SK-N-SH treated with all-trans-retinoic acid at 6 μM for 48 hours (cell line): ENCODE results near the gene MYLK.

ENCODE experiments used
- ATAC-seq: fragments of 200-7000 bp; cut with Tn5 transposase; 3 replicates; pipeline ENCODE4 v1.9.1; 2020; ENCODE audit warnings: mild to moderate bottlenecking, moderate library complexity
- BACH2 ChIP-seq: fragments of 250-450 bp; sonication (Bioruptor Pico); IDR thresholded peaks from 2 replicates; pipeline ENCODE4 v1.9.0; 2021; ENCODE audit warnings: mild to moderate bottlenecking, borderline replicate concordance
- CREB5 ChIP-seq: fragments of 250-450 bp; sonication (Bioruptor Pico); IDR thresholded peaks from 2 replicates; pipeline ENCODE4 v1.5.1; 2020; ENCODE audit warnings: low read depth, mild to moderate bottlenecking, moderate library complexity
- CSDC2 ChIP-seq: fragments of 250-450 bp; sonication (Bioruptor Pico); IDR thresholded peaks from 2 replicates; pipeline ENCODE4 v1.5.0; 2020; ENCODE audit warnings: mild to moderate bottlenecking, moderate library complexity
- CSRNP3 ChIP-seq: fragments of 250-450 bp; sonication (Bioruptor Pico); IDR thresholded peaks from 2 replicates; pipeline ENCODE4 v1.5.1; 2021; ENCODE audit warnings: mild to moderate bottlenecking, moderate library complexity
- ESRRG ChIP-seq: fragments of 250-450 bp; sonication (Bioruptor Pico); IDR thresholded peaks from 2 replicates; pipeline ENCODE4 v1.6.1; 2021; ENCODE audit warnings: mild to moderate bottlenecking
- GLIS3 ChIP-seq: fragments of 250-450 bp; sonication (Bioruptor Pico); IDR thresholded peaks from 2 replicates; pipeline ENCODE4 v1.5.0; 2020; ENCODE audit warnings: mild to moderate bottlenecking, moderate library complexity
- ISL1 ChIP-seq: fragments of 250-450 bp; sonication (Bioruptor Pico); IDR thresholded peaks from 2 replicates; pipeline ENCODE4 v2.1.2; 2022; ENCODE audit warnings: mild to moderate bottlenecking, moderate library complexity
- PATZ1 ChIP-seq: fragments of 250-450 bp; sonication (Bioruptor Pico); IDR thresholded peaks from 2 replicates; pipeline ENCODE4 v1.8.0; 2020; ENCODE audit warnings: mild to moderate bottlenecking, moderate library complexity, borderline replicate concordance
- PPARA ChIP-seq: fragments of 250-450 bp; sonication (Bioruptor Pico); IDR thresholded peaks from 2 replicates; pipeline ENCODE4 v1.5.0; 2020; ENCODE audit warnings: mild to moderate bottlenecking, borderline replicate concordance
- RARB ChIP-seq: fragments of 250-450 bp; sonication (Bioruptor Pico); IDR thresholded peaks from 2 replicates; pipeline ENCODE4 v1.8.0; 2021; ENCODE audit warnings: mild to moderate bottlenecking, moderate library complexity
- SNAI2 ChIP-seq: fragments of 250-450 bp; sonication (Bioruptor Pico); IDR thresholded peaks from 2 replicates; pipeline ENCODE4 v1.5.0; 2020; ENCODE audit warnings: mild to moderate bottlenecking, moderate library complexity
- TCF4 ChIP-seq: fragments of 250-450 bp; sonication (Bioruptor Pico); IDR thresholded peaks from 2 replicates; pipeline ENCODE4 v1.8.0; 2021; ENCODE audit warnings: mild to moderate bottlenecking, moderate library complexity, borderline replicate concordance
- TOX ChIP-seq: fragments of 250-450 bp; sonication (Bioruptor Pico); IDR thresholded peaks from 2 replicates; pipeline ENCODE4 v1.8.0; 2021; ENCODE audit warnings: mild to moderate bottlenecking, moderate library complexity, borderline replicate concordance
- TSHZ2 ChIP-seq: fragments of 250-450 bp; sonication (Bioruptor Pico); IDR thresholded peaks from 2 replicates; pipeline ENCODE4 v1.5.0; 2020; ENCODE audit warnings: mild to moderate bottlenecking, moderate library complexity
- ZC3H10 ChIP-seq: fragments of 250-450 bp; sonication (Bioruptor Pico); IDR thresholded peaks from 2 replicates; pipeline ENCODE4 v1.5.1; 2021; ENCODE audit warnings: mild to moderate bottlenecking, moderate library complexity
- ZFP3 ChIP-seq: fragments of 250-450 bp; sonication (Bioruptor Pico); IDR thresholded peaks from 2 replicates; pipeline ENCODE4 v1.5.0; 2020; ENCODE audit warnings: mild to moderate bottlenecking, moderate library complexity
- ZNF565 ChIP-seq: fragments of 450-650 bp; formaldehyde crosslinking; conservative IDR thresholded peaks from 2 replicates; pipeline ENCODE4 v1.5.0; 2020; ENCODE audit warnings: low read depth, mild to moderate bottlenecking, moderate library complexity
- ZNF70 ChIP-seq: fragments of 450-650 bp; formaldehyde crosslinking; IDR thresholded peaks from 2 replicates; pipeline ENCODE4 v1.5.0; 2020; ENCODE audit warnings: mild to moderate bottlenecking, moderate library complexity
- ZNF8 ChIP-seq: fragments of 450-650 bp; formaldehyde crosslinking; IDR thresholded peaks from 2 replicates; pipeline ENCODE4 v1.5.0; 2020; ENCODE audit warnings: mild to moderate bottlenecking, moderate library complexity

Gene MYLK

GRCh38 chr3:123778525-123778924, 105.6 kb downstream of the MYLK start:
- no peak for ATAC-seq
- TF ChIP-seq ESRRG (CRISPR knock-in tag): no peak
- TF ChIP-seq GLIS3 (CRISPR knock-in tag): no peak
- TF ChIP-seq ZNF565 (CRISPR knock-in tag): no peak
- TF ChIP-seq CSDC2: no peak
- TF ChIP-seq SNAI2 (CRISPR knock-in tag): no peak
- no peak for TF ChIP-seq TOX (CRISPR knock-in tag)
- TF ChIP-seq ZFP3: no peak
- no peak for TF ChIP-seq CSRNP3 (CRISPR knock-in tag)
- TF ChIP-seq ISL1 (CRISPR knock-in tag): no peak
- TF ChIP-seq RARB (CRISPR knock-in tag): no peak

GRCh38 chr3:123776071-123776782, 107.9 kb downstream of the MYLK start:
- no peak for TF ChIP-seq SNAI2 (CRISPR knock-in tag)
- no peak for ATAC-seq

GRCh38 chr3:123774474-123774873, 109.7 kb downstream of the MYLK start:
- TF ChIP-seq TSHZ2 (no peak), CSRNP3 (CRISPR knock-in tag) (no peak), TOX (CRISPR knock-in tag) (no peak), ESRRG (CRISPR knock-in tag) (no peak), BACH2 (CRISPR knock-in tag) (no peak), SNAI2 (CRISPR knock-in tag) (no peak), ZNF70 (CRISPR knock-in tag) (no peak), PATZ1 (CRISPR knock-in tag) (no peak), PPARA (CRISPR knock-in tag) (no peak), ZC3H10 (CRISPR knock-in tag) (no peak), CSDC2 (no peak), GLIS3 (CRISPR knock-in tag) (no peak), ZNF565 (CRISPR knock-in tag) (no peak), TCF4 (CRISPR knock-in tag) (no peak), ZNF8 (no peak), RARB (CRISPR knock-in tag) (no peak), CREB5 (no peak)
- ATAC-seq: no peak
